GM19467 (cell line): ENCODE results near the gene IFNAR1.

Experiments used
- ATAC-seq: cut with Tn5 transposase; IDR thresholded peaks from one replicate; pipeline ENCODE4 v1.9.1; 2021; ENCODE audit warnings: mild to moderate bottlenecking, moderate library complexity; ENCODE audit not compliant: unreplicated experiment

IFNAR1 gene

DNA sequence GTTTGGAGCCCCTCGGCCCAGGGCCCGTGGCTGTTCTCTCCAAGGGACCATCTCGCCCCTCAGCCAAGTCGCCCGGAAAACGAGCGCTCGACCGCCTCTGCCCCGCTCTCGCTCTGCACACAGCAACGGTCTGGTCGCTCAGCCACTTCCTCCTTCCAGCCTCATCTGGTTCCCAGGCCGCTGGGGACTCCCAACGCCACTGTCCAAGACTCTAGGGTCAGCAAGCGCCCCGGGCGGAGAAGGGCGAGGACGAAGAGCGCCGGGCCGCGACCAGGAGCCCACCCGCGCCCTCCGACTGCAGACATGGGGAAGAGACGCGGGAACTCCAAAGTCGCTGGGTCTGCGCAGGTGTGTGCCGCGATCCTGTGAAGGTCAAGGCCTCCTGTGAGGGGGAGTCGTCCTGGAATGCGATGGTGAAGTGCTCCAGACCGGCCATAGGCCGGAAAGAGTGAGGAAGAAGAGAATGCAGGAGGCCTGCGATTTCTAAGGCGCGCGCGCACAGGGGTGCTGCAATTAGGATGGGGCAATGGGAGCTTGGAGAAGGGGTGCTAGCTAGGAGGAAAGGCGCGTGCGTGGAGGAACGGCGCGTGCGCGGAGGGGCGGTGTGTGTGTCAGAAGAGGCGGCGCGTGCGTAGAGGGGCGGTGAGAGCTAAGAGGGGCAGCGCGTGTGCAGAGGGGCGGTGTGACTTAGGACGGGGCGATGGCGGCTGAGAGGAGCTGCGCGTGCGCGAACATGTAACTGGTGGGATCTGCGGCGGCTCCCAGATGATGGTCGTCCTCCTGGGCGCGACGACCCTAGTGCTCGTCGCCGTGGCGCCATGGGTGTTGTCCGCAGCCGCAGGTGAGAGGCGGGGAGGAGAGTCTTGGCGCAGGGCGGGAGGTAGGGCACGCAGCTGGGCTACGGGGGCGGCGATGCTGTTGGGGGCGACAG, at the start of gene IFNAR1:
TSS of gene IFNAR1 (plus strand) at position 680 of the 931 bp plus-strand sequence. CDS start at position 766, 86 bp downstream.
- peak; percentile 79 for ATAC-seq

DNA sequence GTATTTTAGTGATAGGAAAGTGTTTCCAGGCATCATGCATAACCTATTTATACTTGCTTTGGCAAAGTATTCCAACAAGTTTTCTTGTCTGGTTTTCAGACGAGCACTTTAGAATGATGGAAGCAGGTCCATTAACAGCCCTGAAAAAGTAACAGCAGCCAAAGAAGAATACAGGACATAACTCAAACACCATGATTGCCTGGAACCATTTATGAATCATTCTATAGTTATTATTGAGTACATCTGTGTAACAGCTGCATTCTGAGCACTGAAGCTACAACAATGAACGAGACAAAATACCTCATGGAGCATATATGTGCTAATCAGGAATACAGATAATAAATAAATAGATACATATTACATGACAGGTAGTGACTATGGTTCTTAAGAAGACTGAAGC, 46.0 kb upstream of the IFNAR1 start:
- ATAC-seq = no peak

DNA sequence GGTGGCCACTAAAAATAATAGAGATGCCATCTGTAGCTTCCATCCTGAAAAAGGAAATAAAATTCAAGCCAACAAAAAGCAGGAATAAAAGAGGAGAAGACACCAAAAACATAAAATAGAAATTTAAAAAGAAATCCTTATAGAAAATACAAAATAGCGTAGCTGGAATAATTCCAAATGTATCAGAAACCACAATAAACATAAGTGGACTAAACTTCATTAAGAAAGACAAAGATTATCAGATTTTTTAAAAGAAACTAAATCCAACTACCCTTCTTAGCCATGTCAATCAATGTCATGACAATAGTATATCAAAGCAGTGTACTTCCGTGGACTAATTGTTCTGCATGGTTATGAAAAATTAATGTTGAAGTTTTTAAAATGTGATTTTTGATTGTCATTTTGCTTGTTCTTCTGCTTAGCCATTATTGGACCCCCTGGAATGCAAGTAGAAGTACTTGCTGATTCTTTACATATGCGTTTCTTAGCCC, 45.4 kb upstream of the IFNAR1 start:
- no peak for ATAC-seq

DNA sequence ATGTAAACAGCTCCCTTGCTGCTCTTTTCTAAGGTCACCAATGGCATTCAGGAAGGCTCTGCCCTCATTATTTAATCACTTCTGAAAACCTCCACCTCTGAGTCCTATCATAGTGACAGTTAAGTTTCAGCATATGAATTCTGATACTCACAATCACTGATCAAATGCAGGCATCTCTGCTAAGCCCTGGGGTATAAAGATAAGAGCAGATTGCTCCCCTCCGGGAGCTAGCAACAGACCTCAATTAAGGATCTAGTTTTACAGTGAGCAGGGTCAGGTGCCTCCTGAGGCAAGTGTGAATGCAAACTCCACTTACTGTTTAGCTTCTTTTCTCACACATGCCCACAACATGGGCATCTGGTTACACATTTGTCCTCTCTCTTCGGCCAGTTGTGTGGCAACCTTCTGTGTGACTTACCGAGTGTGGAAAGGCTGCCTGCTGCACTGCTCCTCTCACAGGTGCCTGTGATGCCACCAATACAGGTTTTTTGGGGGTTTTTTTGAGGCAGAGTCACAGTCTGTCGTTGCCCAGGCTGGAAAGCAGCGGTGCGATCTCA, 43.6 kb upstream of the IFNAR1 start:
- ATAC-seq = no peak

DNA sequence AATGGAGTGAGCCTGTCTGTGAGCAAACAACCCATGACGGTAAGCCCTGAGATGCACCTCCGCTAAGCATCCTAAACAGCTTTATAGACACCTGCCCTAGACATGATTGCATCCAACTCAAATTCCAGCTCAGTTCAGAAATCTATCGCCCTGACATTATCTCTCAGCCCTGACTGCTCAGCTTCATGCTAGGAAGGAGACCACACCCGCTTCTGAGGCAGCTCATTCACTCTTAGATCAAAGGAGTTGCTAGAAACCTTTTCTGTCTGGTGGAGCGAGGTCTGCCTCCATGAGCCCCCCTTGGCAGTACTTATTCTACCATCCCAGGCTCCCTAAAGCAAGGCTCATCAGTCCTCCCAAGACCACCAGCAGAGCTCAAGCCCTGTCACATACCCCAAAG, 41.6 kb upstream of the IFNAR1 start:
- ATAC-seq = no peak

DNA sequence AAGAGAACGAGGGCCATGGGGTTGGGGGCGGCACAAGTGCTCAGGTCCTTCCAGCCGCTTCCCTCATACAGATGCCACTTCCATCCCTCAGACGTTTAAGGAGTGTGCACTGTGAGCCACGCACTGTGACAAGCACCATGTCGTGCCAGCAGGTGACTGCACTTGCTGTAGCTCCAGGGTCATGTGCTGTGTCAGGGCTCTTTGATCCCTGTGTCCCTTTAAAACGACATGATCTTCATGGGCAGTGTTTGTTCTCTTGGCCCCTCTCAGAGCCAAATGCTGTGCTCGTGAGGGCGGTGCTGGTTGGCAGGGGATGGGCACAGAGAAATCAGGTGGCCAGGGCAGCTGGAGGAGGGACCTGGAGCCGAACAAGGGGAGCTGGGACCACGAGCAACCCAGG, 38.7 kb upstream of the IFNAR1 start:
- ATAC-seq = no peak

DNA sequence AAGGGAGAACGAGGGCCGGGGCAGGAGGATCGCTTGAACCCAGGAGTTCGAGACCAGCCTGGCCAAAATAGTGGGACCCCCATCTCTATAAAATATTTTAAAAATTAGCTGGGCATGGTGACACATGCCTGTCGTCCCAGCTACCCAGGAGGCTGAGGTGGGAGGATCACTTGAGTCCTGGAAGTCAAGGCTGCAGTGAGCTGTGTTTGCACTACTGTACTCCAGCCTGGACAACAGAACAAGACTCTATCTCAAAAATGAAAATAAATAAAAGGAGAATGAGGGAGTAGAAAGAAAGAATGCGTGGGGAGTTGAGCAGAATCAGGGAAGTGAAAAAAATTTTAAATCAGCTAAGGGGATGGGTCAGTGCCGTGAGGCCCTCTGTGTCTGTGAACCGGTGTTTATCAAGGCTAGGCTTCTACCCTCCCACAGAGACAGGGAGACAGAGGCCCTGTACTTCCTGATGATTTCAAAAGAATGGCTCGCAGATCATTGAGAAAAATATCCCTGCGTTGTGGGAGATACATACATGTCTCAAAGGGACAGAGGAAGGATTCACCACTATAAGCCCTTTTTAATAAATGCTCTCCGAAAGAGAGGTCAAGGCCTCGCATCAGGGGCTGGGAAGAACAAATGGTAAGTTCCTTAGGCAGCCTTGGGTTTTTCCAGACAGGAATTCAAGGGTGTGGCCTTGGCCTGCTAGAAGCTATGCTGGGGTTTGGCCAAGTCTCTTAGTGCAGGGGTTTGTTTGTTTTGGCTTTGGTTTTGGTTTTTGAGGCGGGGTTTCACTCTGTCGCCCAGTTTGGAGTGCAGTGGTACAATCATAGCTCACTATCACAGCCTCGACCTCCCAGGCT, 37.9 kb upstream of the IFNAR1 start:
- ATAC-seq = no peak

DNA sequence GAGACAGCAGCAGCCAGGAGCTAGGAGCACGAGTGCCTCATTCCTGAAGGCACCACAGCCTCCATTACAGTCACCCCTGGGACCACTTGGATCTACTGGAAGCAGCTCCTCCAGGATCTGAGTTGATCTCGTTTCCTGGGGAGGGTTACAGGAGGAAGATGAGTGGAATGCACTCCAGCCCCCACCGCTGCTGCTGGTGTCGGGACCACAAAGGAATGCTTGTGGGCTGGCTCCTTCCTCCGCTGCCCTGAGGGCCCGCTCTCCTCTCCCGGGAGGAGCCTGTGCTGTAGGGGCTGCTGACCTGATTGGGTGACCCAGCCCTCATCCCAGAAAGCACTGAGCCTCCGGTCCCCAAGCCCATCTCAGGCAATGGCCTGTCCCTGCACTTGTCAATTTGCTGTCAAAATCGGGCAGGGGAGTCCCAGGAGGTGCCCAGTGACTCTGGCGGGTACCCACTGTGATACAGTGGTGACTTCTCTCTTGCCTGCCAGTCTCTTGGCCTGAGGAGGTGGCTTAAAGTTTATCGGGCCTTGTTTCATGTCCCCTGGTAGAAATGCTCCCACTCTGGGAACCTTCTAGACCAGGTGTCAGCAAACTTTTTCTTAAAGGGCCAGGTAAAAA, 35.5 kb upstream of the IFNAR1 start:
- ATAC-seq = no peak

DNA sequence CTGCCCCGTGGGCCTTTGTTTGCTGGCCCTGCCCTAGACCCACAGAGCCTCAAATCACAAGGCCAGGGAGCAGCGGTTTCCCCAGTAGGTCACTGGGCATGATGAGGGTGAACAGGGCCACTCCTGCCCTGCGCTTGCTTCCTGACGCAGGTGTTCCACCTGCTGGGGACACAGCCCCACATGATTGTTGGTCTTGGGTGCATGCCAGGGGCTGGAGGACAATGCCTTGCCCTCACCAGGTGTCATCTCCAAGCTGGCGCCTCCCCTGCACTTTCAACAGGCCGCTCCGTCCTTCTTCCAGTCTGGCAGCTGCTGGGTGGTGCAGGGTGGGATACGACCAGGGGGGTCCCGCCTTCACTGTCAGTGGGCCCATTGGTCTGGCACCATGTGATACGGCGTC, 34.3 kb upstream of the IFNAR1 start:
- ATAC-seq = no peak

DNA sequence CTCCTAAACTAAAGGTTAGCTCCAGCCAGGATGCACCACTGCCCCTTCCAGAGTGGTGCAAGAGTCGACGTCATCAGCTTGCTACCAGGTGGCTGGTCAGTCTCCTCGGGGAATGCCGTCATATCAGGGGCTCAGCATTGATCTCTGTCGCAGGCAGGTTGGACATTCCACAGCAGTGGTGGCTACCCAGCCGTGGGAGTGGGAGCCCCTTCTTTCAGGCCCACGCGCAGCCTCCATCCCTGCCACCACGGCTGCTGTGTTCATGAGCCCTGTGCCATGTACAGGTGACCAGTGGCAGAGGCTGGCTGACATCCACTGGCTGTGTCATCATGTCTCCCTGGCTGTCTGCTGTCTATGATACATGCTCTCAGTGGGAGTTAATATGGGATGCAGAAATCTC, 33.1 kb upstream of the IFNAR1 start:
- ATAC-seq = no peak

DNA sequence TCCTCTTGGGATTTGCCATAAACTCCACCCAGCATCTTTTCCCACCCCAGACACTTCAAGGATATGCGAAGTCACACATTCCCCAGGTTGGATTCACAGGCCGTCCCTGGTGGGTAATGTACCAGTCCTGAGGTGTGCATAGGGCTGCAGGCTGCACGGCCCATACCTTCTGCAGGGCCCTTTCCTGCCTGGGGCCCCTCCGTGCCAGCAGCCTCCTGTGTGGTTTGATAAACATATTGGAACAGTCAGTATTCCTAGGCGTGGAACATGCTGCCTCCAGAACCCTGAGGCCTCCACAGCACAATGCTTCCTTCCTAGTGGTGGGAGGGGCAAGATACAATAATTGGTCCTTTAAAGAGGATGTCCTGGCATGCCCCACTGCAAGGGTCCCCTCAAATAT, 32.0 kb upstream of the IFNAR1 start:
- no peak for ATAC-seq

DNA sequence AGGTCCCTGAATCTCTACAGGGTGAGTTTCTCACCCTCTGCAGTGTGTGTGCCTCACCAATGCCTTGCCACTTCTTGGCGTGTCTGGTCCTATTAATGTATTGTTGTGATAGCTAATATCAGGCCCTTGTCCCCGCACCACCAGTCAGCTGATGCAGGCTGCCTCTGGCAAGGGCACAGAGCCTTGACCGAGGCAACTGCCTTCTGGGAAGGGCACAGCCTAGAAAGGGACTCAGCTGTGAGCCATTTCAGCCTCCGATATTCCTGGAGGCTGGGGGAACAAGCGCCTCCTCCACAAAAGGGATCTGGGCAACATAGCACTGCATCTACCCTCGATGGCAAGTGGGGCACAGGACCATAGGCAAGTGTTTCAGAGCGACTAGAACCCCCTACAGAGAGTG, 31.6 kb upstream of the IFNAR1 start:
- ATAC-seq = no peak

DNA sequence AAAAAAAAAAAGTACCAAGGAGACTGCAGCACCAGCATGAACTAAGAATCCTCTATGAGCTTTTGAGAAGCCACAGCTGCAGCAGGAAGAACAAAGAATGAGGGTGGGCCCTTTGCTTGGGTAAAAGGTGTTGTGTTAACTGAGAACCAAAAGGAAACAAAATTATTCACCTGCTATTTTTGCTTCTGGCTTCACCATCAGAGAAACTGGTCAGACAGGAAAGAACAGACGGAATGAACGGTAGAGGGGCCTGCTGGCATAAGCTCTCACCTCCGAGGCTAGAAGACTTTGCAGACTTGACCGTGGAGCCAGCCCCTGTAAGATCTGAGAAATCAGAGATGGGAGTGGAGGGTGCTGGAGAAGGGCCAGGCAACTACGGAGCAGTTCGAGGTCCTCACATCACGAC, 31.0 kb upstream of the IFNAR1 start:
- ATAC-seq = no peak

DNA sequence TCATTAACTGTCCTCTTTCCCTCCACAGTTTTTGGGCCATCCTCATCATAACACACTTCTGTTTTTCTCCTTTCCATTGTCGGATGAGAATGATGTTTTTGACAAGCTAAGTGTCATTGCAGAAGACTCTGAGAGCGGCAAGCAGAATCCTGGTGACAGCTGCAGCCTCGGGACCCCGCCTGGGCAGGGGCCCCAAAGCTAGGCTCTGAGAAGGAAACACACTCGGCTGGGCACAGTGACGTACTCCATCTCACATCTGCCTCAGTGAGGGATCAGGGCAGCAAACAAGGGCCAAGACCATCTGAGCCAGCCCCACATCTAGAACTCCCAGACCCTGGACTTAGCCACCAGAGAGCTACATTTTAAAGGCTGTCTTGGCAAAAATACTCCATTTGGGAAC, 28.6 kb upstream of the IFNAR1 start:
- no peak for ATAC-seq

DNA sequence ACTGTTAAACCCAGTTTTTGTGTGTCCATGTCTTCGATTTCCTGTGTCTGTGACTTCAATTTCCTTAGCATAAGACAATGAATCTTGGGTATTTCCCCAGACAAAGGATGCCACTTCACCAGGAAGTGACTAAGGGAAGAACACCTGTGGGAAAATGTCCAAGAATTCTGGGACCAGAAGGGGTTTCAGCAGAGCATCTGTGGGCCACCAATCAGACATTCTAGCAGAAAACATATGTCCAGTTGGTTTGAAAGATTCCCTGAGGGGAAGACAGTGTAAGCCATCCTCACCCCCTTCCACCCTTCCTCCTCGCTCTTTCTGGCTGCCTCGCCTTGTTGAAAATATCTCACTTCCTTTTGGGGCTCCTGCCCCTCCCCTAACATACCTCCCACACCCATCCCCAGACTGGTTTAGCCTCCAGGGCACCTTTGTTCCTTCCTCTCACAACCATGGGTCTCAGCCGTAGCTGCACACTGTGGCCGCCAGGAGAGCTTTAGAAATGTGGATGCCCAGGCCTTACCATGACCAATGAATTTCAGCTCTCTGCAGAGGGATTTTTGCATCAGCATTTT, 25.5 kb upstream of the IFNAR1 start:
- ATAC-seq = peak; percentile 60

DNA sequence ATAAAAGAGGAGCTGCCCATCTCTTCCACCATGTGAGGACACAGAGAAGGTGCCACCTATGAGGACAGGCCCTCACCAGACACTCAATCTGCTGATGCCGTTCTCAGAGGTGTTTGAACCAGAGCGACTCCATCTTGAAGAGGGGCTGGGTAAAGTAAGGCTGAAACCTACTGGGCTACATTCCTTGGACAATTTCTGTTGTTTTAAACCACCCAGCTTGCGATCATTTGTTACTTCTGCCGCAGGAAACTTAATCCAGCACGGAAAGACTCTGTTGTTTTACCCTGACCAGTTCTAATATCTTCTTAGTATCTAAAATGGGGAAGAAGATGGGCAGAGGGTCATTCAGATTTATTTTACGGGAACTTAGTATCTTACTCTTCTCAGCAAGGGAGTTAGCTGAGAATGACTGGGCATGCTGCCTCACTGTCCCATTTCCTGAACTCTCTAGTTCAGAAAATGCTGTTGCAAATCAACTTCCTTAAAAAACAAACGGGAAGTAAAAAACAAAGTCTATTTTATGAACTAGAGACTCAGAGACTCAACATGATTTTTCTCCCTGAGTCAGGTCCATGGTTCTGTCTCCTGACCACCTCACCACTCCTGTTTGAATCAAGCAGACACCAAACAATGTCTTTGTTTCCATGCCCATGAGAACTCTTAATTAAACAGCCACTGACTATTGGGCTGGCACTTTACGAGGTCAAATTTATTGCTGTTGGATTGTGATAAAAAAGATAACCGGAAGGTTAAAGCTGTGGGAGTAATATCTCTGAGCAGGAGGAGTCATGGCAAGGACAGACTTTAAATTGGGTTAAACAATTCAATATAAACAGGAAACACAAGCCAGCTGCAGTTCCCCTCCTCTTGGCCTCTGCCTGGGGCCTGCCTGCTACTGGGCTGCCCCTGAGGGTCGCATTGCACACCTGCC, 23.8 kb upstream of the IFNAR1 start:
- ATAC-seq = no peak

DNA sequence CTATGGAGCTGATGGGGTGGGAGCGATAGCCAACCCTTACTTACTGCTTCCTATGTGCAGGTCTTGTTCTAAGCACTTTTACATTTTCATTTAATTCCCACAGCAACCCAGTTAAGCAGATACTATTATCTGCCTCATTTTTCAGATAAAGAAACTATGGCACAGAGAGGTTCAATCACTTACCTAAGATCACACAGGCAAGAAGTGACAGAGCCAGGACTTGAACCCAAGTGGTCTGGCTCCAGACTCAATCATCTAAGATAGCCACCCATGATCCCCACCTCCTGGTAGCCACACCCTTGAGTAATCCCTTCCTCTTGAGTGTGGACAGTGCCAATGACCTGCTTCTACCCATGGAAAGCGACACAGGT, 23.2 kb upstream of the IFNAR1 start:
- no peak for ATAC-seq

DNA sequence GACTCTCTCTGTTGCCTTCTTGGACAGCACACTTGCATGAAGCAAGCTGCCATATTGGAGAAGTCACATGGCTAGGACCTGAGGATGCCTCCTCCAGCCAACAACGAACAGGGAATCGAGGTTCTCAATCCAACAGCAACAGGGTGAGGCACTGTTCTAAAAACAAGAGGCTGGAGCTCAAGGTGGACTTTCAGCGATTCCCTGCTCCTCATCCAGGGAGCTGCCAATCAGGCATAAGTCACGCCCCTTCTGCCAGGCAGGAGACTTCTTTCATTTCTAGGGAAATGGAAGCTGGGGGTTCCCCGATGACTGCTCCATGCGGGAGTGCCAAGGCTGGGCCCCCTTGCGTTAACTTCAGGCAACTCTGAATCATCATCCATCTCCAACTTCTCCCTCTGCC, 22.7 kb upstream of the IFNAR1 start:
- no peak for ATAC-seq

DNA sequence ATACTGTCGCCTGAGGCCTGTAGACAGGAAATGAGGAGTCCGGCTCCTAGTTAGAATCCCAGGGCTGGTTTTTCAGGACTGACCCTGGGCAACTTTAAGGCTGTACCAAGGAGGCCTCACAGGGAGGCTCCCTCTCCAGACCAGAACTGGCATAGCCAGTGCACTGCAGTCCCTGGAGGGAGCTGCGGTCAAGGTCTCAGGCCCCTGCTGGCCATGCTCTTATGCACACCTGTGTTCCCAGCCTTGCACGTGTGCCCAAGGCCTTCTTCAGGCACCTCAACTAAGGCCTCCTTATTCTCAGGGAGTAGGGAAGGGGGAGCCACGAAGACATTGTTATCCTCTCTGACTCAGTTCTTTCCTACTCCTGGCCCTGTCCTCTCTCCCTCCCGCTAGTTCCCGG, 22.0 kb upstream of the IFNAR1 start:
- ATAC-seq = no peak

DNA sequence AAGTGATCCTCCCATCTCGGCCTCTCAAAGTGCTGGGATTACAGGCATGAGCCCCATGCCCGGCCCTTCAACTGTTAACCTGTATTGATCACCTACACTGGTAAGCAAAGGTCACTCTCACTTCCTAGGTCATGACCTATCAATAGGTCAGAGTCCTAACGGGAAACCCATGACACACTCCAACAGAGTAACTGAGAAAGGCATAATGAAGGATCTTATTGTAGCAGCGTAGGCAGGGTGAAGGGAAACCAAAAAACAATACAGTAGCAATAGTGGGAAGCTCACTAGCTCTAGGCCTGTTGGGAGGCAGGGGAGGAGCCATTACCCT, 19.5 kb upstream of the IFNAR1 start:
- no peak for ATAC-seq
